ENCODE measurements around the gene GIMAP5. TPM values are rescaled to one million over a fixed set of nuclear protein-coding genes. Genes with fewer than 3 reads are reported as not detected.

GIMAP5 gene
- total RNA-seq, 2 donors from 2014 or later, result 35.9 to 55.0 TPM

DNA sequence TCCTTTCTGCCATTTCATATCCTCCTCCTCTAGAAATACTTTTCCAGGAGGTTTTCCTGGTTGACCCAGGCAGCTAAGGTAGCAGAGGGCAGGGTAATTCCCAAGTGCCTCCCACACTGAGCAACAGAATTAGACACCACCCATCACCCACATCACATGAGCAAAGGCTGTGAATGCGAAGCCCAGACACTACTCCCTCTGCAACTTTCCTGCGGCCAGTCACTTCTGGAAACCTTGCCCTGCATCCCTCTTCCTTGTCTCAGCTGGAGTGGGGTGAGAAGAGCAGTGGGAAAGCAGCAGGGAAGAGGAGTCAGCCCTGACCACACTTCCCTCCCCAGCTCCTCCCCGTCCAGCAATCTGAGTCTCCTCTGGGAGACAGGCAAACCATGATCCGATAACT lies 47.7 kb downstream of the GIMAP5 start:
- no peak for DNase-seq (ENCODE audit: low spot score)
- H3K9me3 ChIP-seq, result no peaks in the 10 kb centered on the region
- no peak overlapping the region for H3K27ac ChIP-seq
- H3K27me3 ChIP-seq (replicated peaks; ENCODE audit: insufficient read depth), result no peaks in the 10 kb centered on the region
- TF ChIP-seq, protein P1, sequence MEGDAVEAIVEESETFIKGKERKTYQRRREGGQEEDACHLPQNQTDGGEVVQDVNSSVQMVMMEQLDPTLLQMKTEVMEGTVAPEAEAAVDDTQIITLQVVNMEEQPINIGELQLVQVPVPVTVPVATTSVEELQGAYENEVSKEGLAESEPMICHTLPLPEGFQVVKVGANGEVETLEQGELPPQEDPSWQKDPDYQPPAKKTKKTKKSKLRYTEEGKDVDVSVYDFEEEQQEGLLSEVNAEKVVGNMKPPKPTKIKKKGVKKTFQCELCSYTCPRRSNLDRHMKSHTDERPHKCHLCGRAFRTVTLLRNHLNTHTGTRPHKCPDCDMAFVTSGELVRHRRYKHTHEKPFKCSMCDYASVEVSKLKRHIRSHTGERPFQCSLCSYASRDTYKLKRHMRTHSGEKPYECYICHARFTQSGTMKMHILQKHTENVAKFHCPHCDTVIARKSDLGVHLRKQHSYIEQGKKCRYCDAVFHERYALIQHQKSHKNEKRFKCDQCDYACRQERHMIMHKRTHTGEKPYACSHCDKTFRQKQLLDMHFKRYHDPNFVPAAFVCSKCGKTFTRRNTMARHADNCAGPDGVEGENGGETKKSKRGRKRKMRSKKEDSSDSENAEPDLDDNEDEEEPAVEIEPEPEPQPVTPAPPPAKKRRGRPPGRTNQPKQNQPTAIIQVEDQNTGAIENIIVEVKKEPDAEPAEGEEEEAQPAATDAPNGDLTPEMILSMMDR (IDR thresholded peaks at IDR 0.05), result no peak
- no peak overlapping the region for H3K4me3 ChIP-seq
- peaks cover 0 to 4% of the 10 kb centered on the region in 2 donors for H3K4me1 ChIP-seq (ENCODE audit: control insufficient read depth in 1 of 2, low read depth in 2 of 2)
- no peak for ATAC-seq (ENCODE audit: insufficient number of reproducible peaks, low FRiP score, low read depth)
- H3K36me3 ChIP-seq, result no peaks in the 10 kb centered on the region

DNA sequence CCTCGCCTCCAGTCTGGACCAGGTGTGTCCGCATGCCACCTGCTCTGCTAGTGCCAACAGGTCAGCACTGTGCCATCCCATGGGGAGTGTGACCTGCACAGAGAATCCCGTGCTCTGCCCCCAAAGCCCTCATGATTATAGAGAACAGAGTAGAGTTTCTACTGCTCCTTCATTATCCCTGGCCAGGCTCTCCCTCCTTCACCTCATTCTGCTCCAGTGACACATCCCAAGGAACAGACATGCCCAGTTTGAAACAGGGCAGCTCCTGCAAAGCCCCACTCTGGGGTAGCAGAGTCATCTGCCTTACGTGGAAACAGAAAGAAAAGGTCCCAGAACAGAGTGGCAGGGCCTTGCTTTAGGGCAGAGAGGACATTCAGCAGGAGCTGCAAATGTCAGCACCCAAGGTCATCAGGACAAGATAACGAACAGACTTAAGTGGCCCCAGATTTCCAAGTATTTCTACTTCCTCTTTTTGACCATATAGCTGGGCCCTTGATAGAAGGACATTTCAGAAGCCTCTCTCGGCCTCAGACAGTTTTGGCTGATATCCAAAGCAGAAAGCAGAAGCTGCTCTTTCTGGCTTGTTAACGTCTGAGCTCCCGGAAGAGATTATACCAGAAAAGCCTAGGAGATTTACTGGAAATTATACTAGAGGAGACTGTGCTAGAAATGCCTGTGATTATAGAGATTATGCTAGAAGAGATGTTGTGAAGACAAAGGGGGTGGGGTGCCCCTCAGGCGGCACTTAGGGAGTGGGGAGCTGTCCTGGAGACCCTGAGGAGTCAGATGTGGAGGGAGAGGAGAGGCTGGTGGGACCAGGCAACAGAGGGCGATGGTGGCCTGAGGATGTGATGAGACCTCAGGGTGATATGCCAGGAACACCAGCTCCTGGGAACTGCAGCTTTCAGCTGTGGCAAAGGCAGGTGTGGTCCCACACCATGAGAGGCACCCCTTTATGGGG lies 50.4 kb downstream of the GIMAP5 start:
- Histone ChIP-seq H3K27ac (peak overlapping the region in 1 of 2 donors; percentile 23), H3K27me3 (replicated peaks; ENCODE audit: insufficient read depth) (no peaks in the 10 kb centered on the region), H3K4me1 (ENCODE audit: control insufficient read depth in 1 of 2, low read depth in 2 of 2) (peaks cover 0 to 4% of the 10 kb centered on the region in 2 donors), H3K36me3 (no peaks in the 10 kb centered on the region), H3K4me3 (no peak overlapping the region), H3K9me3 (no peaks in the 10 kb centered on the region)
- no peak for DNase-seq (ENCODE audit: low spot score)
- TF ChIP-seq, protein P1 (IDR thresholded peaks at IDR 0.05), result no peak
- no peak for ATAC-seq (ENCODE audit: insufficient number of reproducible peaks, low FRiP score, low read depth)

DNA sequence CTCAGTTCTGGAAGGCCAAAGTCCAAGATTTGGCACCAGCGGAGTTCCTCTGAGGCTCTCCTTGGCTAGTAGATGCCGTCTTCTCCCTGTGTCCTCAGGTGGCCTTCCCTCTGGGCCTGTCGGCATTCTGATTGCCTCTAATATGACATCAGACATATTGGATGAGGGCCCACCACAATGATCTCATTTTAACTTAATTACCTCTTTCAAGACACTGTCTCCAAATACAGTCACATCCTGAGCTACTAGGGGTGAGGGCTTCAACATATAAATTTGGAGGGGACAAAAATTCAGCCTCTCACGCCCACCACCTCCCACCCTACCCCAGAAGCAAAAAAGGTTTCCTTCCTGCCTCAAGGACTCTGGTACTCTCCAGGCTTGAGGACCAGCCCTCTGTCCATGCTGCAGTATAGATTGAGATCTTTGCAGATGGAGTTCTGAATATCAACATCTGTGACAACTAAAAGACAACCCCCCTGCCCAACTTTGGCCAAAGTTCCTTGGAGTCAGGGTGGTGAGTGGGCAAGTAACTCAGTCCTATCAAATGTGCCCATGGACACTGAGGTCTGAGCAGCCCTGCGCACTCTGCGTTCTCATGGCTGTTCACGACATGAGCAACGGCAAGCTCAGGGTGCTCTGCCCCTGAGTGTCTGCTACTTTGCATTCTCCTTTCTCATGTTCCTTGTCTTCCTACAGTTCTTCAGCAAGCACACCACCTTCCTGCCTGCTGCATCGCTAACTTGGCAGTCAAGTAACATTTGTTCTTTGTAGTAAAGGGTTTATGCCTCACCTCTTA lies 51.5 kb downstream of the GIMAP5 start:
- no peak for DNase-seq (ENCODE audit: low spot score)
- H3K9me3 ChIP-seq, result no peaks in the 10 kb centered on the region
- H3K4me1 ChIP-seq (ENCODE audit: control insufficient read depth in 1 of 2, low read depth in 2 of 2), result peaks cover 0 to 4% of the 10 kb centered on the region in 2 donors
- no peak overlapping the region for H3K27ac ChIP-seq
- ATAC-seq (ENCODE audit: insufficient number of reproducible peaks, low FRiP score, low read depth), result no peak
- H3K27me3 ChIP-seq (replicated peaks; ENCODE audit: insufficient read depth), result no peaks in the 10 kb centered on the region
- no peak overlapping the region for H3K4me3 ChIP-seq
- TF ChIP-seq, protein P1 (IDR thresholded peaks at IDR 0.05), result no peak
- H3K36me3 ChIP-seq, result no peaks in the 10 kb centered on the region

DNA sequence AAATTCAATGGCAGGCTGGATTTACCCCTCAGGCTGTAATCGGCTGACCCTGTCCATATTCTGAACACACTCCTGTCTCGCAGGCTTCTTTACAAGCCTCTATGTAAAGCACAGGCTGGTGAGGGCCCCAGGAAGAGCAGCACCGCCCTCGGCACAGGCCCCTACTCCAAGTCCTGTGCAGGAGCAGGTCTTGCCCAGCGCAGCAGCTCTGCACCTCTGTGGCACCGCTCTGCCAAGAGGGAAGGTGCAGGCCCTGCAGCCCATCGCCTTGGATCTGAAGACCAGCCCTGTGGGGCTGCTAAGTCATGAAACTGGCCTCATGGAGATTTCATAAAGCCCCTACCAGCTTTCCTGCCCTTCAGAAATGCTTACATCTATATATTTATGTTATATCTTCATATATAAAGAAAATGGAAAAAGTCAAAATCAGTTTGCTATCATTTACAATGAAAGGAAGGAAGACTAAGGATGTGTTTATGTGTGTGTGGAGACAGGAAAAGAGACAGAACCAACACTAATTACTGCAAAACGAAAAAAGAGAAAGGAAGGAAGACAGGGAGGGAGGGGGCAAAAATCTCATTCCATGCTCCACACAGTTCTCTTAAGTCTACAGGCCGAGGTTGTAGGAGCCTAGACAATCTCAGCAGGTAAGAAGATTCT lies 53.3 kb downstream of the GIMAP5 start:
- H3K27ac ChIP-seq, result no peak overlapping the region
- TF ChIP-seq, protein P1 (IDR thresholded peaks at IDR 0.05), result no peak
- peaks cover 0 to 4% of the 10 kb centered on the region in 2 donors for H3K4me1 ChIP-seq (ENCODE audit: control insufficient read depth in 1 of 2, low read depth in 2 of 2)
- DNase-seq (ENCODE audit: low spot score) (no peak), ATAC-seq (ENCODE audit: insufficient number of reproducible peaks, low FRiP score, low read depth) (no peak)
- H3K36me3 ChIP-seq, result no peaks in the 10 kb centered on the region
- H3K27me3 ChIP-seq (replicated peaks; ENCODE audit: insufficient read depth), result no peaks in the 10 kb centered on the region
- no peaks in the 10 kb centered on the region for H3K9me3 ChIP-seq
- no peak overlapping the region for H3K4me3 ChIP-seq
